ENCODE results near the gene TNS3. TPM values are rescaled to one million over a fixed set of nuclear protein-coding genes. Genes with fewer than 3 reads are reported as not detected.

Gene TNS3
- total and polyA plus RNA-seq, 5 donors from 2014 or later = 1.4 TPM; not detected in 4

- Mint-ChIP-seq H3K9me3 (peaks cover 0 to 2% (median 0%) of the 10 kb centered on the region in 7 donors), H3K27me3 (no peaks in the 10 kb centered on the region), H3K4me3 (no peak overlapping the region), H3K36me3 (no peaks in the 10 kb centered on the region), H3K27ac (no peak overlapping the region), H3K4me1 (peaks cover 0 to 2% (median 0%) of the 10 kb centered on the region in 4 donors)
- no peaks in the 10 kb centered on the region for H3K9me3 ChIP-seq (ENCODE audit: control insufficient read depth in 2 of 2, low read length in 2 of 2)
- H3K27ac ChIP-seq (ENCODE audit: insufficient read depth, low read length, poor library complexity, severe bottlenecking) = no peak overlapping the region
- H3K36me3 ChIP-seq (ENCODE audit: control insufficient read depth, insufficient read depth, low read length) = no peaks in the 10 kb centered on the region
- H3K4me1 ChIP-seq (ENCODE audit: control insufficient read depth, insufficient read depth, low read length, poor library complexity, severe bottlenecking) = no peaks in the 10 kb centered on the region
- DNase-seq (no peak), ATAC-seq (ENCODE audit: low read depth in 2 of 2) (no peak)
- no peak overlapping the region for H3K4me3 ChIP-seq (ENCODE audit: low read depth, low read length)
- H3K27me3 ChIP-seq (ENCODE audit: control insufficient read depth, insufficient read depth, low read length) = no peaks in the 10 kb centered on the region
Observed at GRCh38 chr7:47427051-47427643, 154.8 kb downstream of the TNS3 start.

GRCh38 chr7:47424523-47424922, 157.4 kb downstream of the TNS3 start:
- peaks cover 0 to 2% (median 0%) of the 10 kb centered on the region in 7 donors for H3K9me3 Mint-ChIP-seq
- no peak overlapping the region for H3K4me3 Mint-ChIP-seq
- Histone ChIP-seq H3K36me3 (ENCODE audit: control insufficient read depth, insufficient read depth, low read length) (no peaks in the 10 kb centered on the region), H3K9me3 (ENCODE audit: control insufficient read depth in 2 of 2, low read length in 2 of 2) (no peaks in the 10 kb centered on the region), H3K4me3 (ENCODE audit: low read depth, low read length) (no peak overlapping the region), H3K27ac (ENCODE audit: insufficient read depth, low read length, poor library complexity, severe bottlenecking) (no peak overlapping the region), H3K4me1 (ENCODE audit: control insufficient read depth, insufficient read depth, low read length, poor library complexity, severe bottlenecking) (no peaks in the 10 kb centered on the region), H3K27me3 (ENCODE audit: control insufficient read depth, insufficient read depth, low read length) (no peaks in the 10 kb centered on the region)
- H3K36me3 Mint-ChIP-seq = no peaks in the 10 kb centered on the region
- ATAC-seq (ENCODE audit: low read depth in 2 of 2) (no peak), DNase-seq (no peak)
- H3K27ac Mint-ChIP-seq = no peak overlapping the region
- H3K27me3 Mint-ChIP-seq = no peaks in the 10 kb centered on the region
- peaks cover 0 to 2% (median 0%) of the 10 kb centered on the region in 4 donors for H3K4me1 Mint-ChIP-seq

DNA sequence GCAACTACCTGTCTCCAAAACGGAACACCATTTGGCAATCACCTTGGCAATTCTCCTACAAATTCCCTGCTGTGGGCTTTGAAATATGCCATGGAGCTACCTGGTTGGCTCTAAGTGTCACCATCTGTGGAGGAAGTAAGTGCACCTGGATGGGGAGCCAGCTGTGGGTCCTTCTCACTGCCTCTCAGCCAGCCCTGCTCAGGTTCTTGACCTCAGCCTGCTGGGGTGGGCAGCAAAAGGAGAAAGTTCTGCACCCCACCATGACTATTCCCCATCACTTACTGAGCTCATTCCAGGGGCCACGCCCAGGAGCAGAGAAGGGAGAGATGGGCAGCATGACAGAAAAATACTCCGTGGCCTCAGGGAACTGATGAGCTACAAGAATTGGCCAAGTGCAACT, 158.7 kb downstream of the TNS3 start:
- H3K4me3 ChIP-seq (ENCODE audit: low read depth, low read length) = no peak overlapping the region
- no peak for ATAC-seq (ENCODE audit: low read depth in 2 of 2)
- no peaks in the 10 kb centered on the region for H3K4me1 ChIP-seq (ENCODE audit: control insufficient read depth, insufficient read depth, low read length, poor library complexity, severe bottlenecking)
- H3K36me3 Mint-ChIP-seq = no peaks in the 10 kb centered on the region
- H3K27ac ChIP-seq (ENCODE audit: insufficient read depth, low read length, poor library complexity, severe bottlenecking) = no peak overlapping the region
- DNase-seq = no peak
- no peak overlapping the region for H3K27ac Mint-ChIP-seq
- H3K27me3 ChIP-seq (ENCODE audit: control insufficient read depth, insufficient read depth, low read length) = no peaks in the 10 kb centered on the region
- no peak overlapping the region for H3K4me3 Mint-ChIP-seq
- H3K27me3 Mint-ChIP-seq = no peaks in the 10 kb centered on the region
- H3K36me3 ChIP-seq (ENCODE audit: control insufficient read depth, insufficient read depth, low read length) = no peaks in the 10 kb centered on the region
- H3K4me1 Mint-ChIP-seq = no peaks in the 10 kb centered on the region
- no peaks in the 10 kb centered on the region for H3K9me3 ChIP-seq (ENCODE audit: control insufficient read depth in 2 of 2, low read length in 2 of 2)
- peaks cover 0 to 2% (median 0%) of the 10 kb centered on the region in 7 donors for H3K9me3 Mint-ChIP-seq

DNA sequence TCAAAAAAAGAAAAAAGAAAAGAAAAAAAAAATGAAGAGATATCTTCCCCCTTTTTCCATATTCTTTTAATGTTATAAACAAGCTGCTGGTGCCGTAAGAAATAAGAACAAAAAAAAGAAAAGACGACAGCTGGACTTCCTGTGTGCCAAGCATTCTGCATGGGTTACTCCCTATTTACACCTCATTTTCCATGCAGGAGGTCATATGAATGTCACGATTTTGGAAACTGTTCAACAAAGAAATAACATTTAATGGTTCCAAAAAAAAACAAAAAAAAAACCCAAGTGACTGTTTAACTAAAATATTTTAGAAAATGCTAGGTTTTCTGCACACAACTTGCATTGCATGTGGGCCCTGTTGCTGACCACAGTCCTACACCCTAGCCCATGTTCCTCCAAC, 159.3 kb downstream of the TNS3 start:
- Histone ChIP-seq H3K4me1 (ENCODE audit: control insufficient read depth, insufficient read depth, low read length, poor library complexity, severe bottlenecking) (no peaks in the 10 kb centered on the region), H3K27me3 (ENCODE audit: control insufficient read depth, insufficient read depth, low read length) (no peaks in the 10 kb centered on the region), H3K36me3 (ENCODE audit: control insufficient read depth, insufficient read depth, low read length) (no peaks in the 10 kb centered on the region), H3K27ac (ENCODE audit: insufficient read depth, low read length, poor library complexity, severe bottlenecking) (no peak overlapping the region), H3K9me3 (ENCODE audit: control insufficient read depth in 2 of 2, low read length in 2 of 2) (no peaks in the 10 kb centered on the region), H3K4me3 (ENCODE audit: low read depth, low read length) (no peak overlapping the region)
- DNase-seq (no peak), ATAC-seq (ENCODE audit: low read depth in 2 of 2) (no peak)
- peaks cover 0 to 2% (median 0%) of the 10 kb centered on the region in 7 donors for H3K9me3 Mint-ChIP-seq
- H3K4me3 Mint-ChIP-seq = no peak overlapping the region
- H3K4me1 Mint-ChIP-seq = no peaks in the 10 kb centered on the region
- no peak overlapping the region for H3K27ac Mint-ChIP-seq
- H3K27me3 Mint-ChIP-seq = no peaks in the 10 kb centered on the region
- H3K36me3 Mint-ChIP-seq = no peaks in the 10 kb centered on the region

GRCh38 chr7:47421456-47421855, 160.5 kb downstream of the TNS3 start:
- ATAC-seq (ENCODE audit: low read depth in 2 of 2) = no peak
- Mint-ChIP-seq H3K27me3 (no peaks in the 10 kb centered on the region), H3K27ac (no peak overlapping the region), H3K36me3 (no peaks in the 10 kb centered on the region), H3K4me3 (no peak overlapping the region), H3K9me3 (peaks cover 0 to 2% (median 0%) of the 10 kb centered on the region in 7 donors), H3K4me1 (no peaks in the 10 kb centered on the region)
- H3K4me3 ChIP-seq (ENCODE audit: low read depth, low read length) = no peak overlapping the region
- DNase-seq = no peak
- no peaks in the 10 kb centered on the region for H3K9me3 ChIP-seq (ENCODE audit: control insufficient read depth in 2 of 2, low read length in 2 of 2)
- H3K27me3 ChIP-seq (ENCODE audit: control insufficient read depth, insufficient read depth, low read length) = no peaks in the 10 kb centered on the region
- H3K36me3 ChIP-seq (ENCODE audit: control insufficient read depth, insufficient read depth, low read length) = no peaks in the 10 kb centered on the region
- no peak overlapping the region for H3K27ac ChIP-seq (ENCODE audit: insufficient read depth, low read length, poor library complexity, severe bottlenecking)
- H3K4me1 ChIP-seq (ENCODE audit: control insufficient read depth, insufficient read depth, low read length, poor library complexity, severe bottlenecking) = no peaks in the 10 kb centered on the region

GRCh38 chr7:47420122-47420780, 161.7 kb downstream of the TNS3 start:
- Mint-ChIP-seq H3K4me1 (no peaks in the 10 kb centered on the region), H3K27me3 (no peaks in the 10 kb centered on the region), H3K27ac (no peak overlapping the region), H3K9me3 (peaks cover 0 to 2% (median 0%) of the 10 kb centered on the region in 7 donors), H3K4me3 (no peak overlapping the region), H3K36me3 (no peaks in the 10 kb centered on the region)
- Histone ChIP-seq H3K9me3 (ENCODE audit: control insufficient read depth in 2 of 2, low read length in 2 of 2) (no peaks in the 10 kb centered on the region), H3K27ac (ENCODE audit: insufficient read depth, low read length, poor library complexity, severe bottlenecking) (no peak overlapping the region), H3K27me3 (ENCODE audit: control insufficient read depth, insufficient read depth, low read length) (no peaks in the 10 kb centered on the region), H3K4me1 (ENCODE audit: control insufficient read depth, insufficient read depth, low read length, poor library complexity, severe bottlenecking) (no peaks in the 10 kb centered on the region), H3K36me3 (ENCODE audit: control insufficient read depth, insufficient read depth, low read length) (no peaks in the 10 kb centered on the region), H3K4me3 (ENCODE audit: low read depth, low read length) (no peak overlapping the region)
- no peak for DNase-seq
- no peak for ATAC-seq (ENCODE audit: low read depth in 2 of 2)

DNA sequence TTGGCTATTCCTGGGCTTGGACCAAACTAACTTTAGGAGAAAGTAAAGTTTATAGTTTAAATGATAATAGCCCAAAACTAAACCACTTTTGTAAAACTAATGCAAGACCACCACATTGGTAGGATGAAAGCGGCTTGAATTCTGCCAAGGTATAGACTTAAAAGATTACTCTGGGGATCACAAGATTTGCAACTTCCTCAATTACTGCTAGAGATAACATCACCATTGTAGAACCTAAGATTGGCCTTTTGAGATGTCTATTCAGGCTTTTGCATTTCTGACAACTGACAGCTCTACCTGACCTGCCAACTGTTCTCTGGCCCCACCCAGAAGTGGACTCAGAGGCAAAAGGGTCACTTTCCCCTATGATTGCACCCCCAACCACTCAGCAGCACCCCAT, 162.4 kb downstream of the TNS3 start:
- H3K4me1 ChIP-seq (ENCODE audit: control insufficient read depth, insufficient read depth, low read length, poor library complexity, severe bottlenecking) = no peaks in the 10 kb centered on the region
- Mint-ChIP-seq H3K36me3 (no peaks in the 10 kb centered on the region), H3K9me3 (peaks cover 0 to 2% (median 0%) of the 10 kb centered on the region in 7 donors), H3K27me3 (no peaks in the 10 kb centered on the region), H3K4me3 (no peak overlapping the region), H3K27ac (no peak overlapping the region), H3K4me1 (no peaks in the 10 kb centered on the region)
- no peak overlapping the region for H3K4me3 ChIP-seq (ENCODE audit: low read depth, low read length)
- no peak for ATAC-seq (ENCODE audit: low read depth in 2 of 2)
- H3K27ac ChIP-seq (ENCODE audit: insufficient read depth, low read length, poor library complexity, severe bottlenecking) = no peak overlapping the region
- H3K9me3 ChIP-seq (ENCODE audit: control insufficient read depth in 2 of 2, low read length in 2 of 2) = no peaks in the 10 kb centered on the region
- no peaks in the 10 kb centered on the region for H3K27me3 ChIP-seq (ENCODE audit: control insufficient read depth, insufficient read depth, low read length)
- no peak for DNase-seq
- H3K36me3 ChIP-seq (ENCODE audit: control insufficient read depth, insufficient read depth, low read length) = no peaks in the 10 kb centered on the region

All from CD4-positive, CD25-positive, alpha-beta regulatory T cell (primary cell).